Activated CD4-positive, alpha-beta T cell treated with anti-CD3 and anti-CD28 coated beads, Interleukin-2, Interleukin-4, amounts not matched to agents 100 ng/mL and 50 ng/mL, durations not matched to agents 16 hours and 8 hours (primary cell): Measurements from ENCODE around the gene WAPL.

Experiments used
- DNase-seq: peaks from one replicate; pipeline ENCODE4 v3.0.0-alpha.2; 2020; ENCODE audit warnings: low spot score

WAPL gene

DNA sequence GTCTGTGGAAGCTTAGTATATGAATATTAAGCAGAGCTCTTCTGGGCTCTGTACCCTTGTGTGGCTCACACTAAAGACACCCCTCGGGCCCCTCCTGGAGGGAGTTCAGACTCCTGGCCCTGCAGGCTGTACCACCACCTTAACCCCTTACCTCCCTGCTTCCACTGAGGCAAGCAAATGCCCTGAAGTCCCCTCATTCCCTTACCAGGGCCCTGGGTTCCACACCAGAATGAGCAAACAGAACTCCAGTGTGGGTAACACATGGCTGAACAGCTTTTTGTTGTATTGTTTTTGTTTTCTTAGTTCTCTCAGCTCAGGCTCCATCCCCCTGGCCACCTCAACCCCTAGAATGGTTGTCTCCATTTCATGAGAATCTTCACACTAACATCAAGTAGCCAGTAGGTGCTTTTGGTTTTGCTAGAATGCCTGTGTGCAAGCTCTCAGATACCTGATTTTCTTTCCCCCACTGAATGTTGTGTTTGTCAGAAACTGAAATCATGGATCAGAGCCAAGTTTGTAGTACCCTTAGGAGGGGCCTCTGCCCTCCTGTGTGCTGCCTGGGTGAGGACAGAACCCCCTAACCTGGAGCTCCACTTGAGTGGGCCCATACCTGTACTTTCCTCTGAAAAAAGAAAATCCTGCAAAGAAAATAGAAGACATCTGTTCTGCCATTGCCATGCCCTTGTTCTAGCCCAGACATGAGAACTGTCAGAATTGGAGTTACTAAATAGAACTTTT lies 2.8 kb upstream of the WAPL start:
- DNase-seq = no peak

- no peak for DNase-seq
Observed at GRCh38 chr10:86523348-86523747, 1.8 kb upstream of the WAPL start.

DNA sequence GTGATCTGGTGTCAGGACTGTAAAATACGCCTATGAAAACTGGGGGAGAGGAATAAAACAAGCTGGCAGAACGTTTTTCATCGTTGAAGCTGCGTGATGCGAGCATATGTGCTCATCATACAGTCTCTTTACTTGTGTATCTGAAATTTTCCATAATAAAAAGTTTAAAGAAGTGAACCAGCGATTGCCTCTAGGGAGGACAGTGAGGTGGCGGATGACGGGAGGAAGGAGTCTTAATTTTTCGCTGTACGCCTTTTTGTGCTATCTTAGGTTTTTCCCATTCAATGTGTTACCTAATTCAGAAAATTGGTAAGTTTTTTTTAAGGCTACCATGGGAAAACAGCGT lies 891 bp upstream of the WAPL start:
- DNase-seq = no peak

- peak; percentile 63 for DNase-seq
Observed at GRCh38 chr10:86520871-86521677, 518 bp downstream of the WAPL start.

GRCh38 chr10:86518781-86519180 lies 2.8 kb downstream of the WAPL start:
- DNase-seq = no peak

DNA sequence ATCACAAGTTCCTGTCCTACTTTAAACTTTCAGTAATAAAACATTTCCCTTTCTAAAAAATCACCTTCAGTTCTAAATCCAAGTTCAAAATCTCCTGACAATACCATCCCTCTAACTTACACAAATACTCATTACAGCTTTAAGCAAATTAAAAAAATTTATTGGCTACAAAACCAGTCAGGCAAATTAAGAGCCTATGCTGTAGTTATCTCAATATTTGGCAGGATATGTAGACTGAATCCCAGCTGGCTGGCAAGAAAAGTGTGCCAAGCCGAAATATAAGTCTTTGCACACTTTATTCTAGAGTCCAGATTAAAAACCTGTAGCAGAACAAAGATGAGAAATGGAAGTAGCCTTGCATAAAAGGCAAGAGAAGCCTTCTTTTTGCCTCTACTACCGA lies 9.5 kb downstream of the WAPL start:
- DNase-seq = no peak

GRCh38 chr10:86511027-86511865 lies 10.3 kb downstream of the WAPL start:
- no peak for DNase-seq

DNA sequence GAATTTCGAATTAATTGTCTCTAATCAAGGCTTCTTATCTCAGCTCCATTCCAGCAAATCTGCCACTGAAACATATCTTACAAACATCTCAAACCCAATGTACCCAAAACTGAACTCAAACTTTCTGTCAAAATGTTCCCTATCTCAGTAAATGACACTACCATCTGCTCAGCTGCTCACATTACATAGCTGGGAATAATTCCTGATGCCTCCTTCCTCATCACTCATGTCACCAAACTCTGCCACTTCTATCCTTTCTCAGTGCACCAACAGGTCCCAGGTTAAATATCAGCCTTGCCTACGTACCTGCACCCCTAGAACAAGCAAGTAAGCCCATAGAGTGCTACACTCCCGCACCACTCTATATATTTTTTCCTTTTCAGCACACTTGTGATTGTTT lies 12.4 kb downstream of the WAPL start:
- DNase-seq = no peak

GRCh38 chr10:86508217-86508616 lies 13.4 kb downstream of the WAPL start:
- DNase-seq = no peak

GRCh38 chr10:86506499-86506898 lies 15.1 kb downstream of the WAPL start:
- DNase-seq = no peak

GRCh38 chr10:86506062-86506461 lies 15.5 kb downstream of the WAPL start:
- DNase-seq = no peak

- DNase-seq = no peak
Observed at GRCh38 chr10:86504510-86504909, 17.1 kb downstream of the WAPL start.

DNA sequence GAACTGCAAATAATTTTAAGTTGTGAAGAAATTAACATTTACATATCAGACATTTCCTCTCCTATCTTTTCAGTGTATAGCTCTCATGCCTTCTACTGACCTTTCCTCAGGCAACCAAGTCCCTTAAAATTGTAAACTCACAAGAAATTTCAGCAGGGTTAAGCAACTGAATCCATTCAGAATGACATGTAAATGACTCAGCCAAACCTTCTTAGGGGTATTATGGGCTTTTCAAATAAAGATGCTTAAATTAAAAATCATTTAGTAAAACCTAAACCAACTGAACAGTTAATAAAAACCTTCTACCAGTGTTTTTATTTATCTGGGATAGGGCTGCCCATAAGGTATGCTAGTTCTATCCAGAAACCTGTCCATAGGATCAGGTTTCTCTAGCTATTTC lies 20.7 kb downstream of the WAPL start:
- DNase-seq = no peak

DNA sequence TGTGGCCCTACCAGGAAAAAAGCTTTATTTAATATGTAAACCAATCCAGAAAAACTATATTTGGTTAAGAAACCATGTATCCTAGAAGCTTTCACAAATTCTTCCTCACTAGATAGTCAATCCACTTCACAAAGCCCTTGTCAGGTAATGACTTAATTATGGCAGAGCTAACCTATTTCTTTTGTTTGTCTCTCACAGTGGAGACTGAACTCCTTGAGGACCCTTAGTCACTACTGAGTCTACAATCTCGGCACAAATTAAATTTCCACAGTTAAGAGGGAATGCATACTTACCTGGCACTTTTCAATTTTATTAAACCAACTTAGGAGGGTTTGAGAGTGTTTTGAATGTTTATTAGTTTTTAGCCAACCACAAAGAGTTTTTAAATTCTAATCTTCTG lies 23.0 kb downstream of the WAPL start:
- DNase-seq = no peak

GRCh38 chr10:86497621-86498020 lies 24.0 kb downstream of the WAPL start:
- no peak for DNase-seq

DNA sequence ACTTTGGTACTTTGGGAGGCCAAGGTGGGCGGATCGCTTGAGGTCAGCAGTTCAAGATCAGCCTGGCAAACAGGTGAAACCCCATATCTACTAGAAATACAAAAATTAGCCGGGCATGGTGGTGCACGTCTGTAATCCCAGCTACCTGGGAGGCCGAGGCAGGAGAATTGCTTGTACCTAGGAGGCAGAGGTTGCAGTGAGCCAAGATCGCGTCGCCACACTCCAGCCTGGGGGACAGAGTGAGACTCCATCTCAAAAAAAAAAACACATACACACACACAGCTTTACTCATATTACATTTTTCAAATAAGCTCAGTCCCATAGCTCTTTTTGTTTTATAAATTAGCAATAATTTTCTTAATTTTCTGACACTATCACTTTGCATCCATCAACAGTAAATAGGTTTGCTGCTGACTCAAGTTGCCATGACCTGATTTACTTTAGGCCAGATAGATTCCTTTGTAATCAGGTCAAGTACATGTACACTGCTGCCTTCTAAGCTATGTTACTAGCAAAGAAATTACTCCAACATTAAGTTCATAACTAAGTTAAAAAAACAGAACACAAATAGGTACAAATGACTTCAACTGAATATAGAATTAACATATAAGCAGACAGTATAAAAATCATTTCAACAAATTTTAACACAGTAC lies 31.5 kb downstream of the WAPL start:
- no peak for DNase-seq

GRCh38 chr10:86489071-86489810 lies 32.4 kb downstream of the WAPL start:
- DNase-seq = no peak

- no peak for DNase-seq
Observed at GRCh38 chr10:86486856-86487255, 34.7 kb downstream of the WAPL start.

DNA sequence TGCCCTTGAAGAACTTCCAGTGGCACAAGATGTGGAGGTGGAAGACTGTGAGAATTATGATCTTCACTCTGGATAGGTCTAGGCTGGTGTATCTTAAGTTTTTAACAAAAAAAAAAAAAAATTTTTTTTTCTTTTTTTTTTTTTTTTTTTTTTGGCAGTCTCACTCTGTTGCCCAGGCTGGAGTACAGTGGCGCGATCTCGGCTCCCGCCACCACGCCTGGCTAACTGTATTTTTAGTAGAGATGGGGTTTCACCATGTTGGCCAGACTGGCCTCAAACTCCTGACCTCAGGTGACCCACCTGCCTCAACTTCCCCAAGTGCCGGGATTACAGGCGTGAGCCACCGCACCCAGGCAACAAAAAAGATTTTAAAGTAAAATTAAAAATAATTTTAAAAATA lies 37.9 kb downstream of the WAPL start:
- no peak for DNase-seq

DNA sequence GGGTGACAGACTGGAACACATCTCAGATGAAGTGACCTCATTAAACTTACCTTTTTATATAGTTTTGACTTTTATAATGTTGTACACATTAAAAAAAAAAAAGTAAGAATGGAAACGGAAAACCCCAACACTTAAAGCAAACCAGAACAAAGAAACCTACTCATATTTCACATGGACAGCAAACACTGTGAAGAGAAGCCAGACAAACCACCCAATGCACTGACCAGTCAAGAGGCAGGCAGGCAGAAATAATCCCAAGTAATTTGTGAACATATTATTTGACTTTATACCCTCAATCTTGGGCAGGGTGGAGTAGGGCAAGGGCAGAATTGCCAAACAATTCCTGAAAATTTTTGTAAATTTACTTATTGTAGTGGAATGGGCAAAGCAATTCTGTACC lies 39.8 kb downstream of the WAPL start:
- no peak for DNase-seq

- DNase-seq = no peak
Observed at GRCh38 chr10:86480571-86480970, 41.0 kb downstream of the WAPL start.

DNA sequence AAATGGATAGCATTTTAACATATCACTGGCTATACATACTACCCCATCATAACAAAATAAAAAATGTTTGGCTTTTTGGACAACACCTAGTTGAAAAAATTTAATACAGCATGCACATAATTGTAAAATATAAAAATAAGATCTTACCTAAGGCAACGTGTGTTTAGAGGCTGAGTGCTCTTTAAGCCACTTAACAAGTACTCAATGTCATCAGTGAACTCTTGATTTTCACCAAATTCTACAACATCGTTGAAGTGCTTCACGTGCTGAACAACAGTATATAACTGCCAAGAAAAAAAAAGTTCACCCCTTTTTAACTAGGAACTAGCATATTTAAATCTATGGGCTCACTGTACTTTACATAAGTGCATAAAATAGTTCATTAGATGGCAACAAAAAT lies 49.5 kb downstream of the WAPL start:
- no peak for DNase-seq
